Fibroblast of the aortic adventitia (primary cell): Measurements from ENCODE around the gene TXNDC11. TPM values are rescaled to one million over a fixed set of nuclear protein-coding genes. Genes with fewer than 3 reads are reported as not detected.

ENCODE experiments used
- DNase-seq: peaks from one replicate; pipeline ENCODE4 v3.0.0-alpha.2; 2010; ENCODE audit warnings: low read depth
- H3K4me3 ChIP-seq: 2 replicates; pipeline ENCODE4 v1.5.1; 2011; ENCODE audit warnings: low read depth, mild to moderate bottlenecking, control low read depth, low read length, moderate library complexity
- CTCF ChIP-seq: IDR thresholded peaks from 2 replicates; pipeline ENCODE4 v1.5.1; 2011; ENCODE audit warnings: mild to moderate bottlenecking, low read length, control low read depth, inconsistent platforms; ENCODE audit not compliant: insufficient read depth
- total RNA-seq: library from RNA; depleted of rRNA; stranded (reverse); fragments of >200 nt; gene quantifications from 2 replicates; pipeline ENCODE4 v1.2.3, GENCODE V29; 2012; ENCODE audit warnings: low replicate concordance

TXNDC11 gene
- total RNA-seq, 1 donor: 24.0 TPM

GRCh38 chr16:11660565-11660964 lies 82.1 kb downstream of the TXNDC11 start:
- no peak for DNase-seq
- no peak overlapping the region for H3K4me3 ChIP-seq
- TF ChIP-seq CTCF: no peak

- TF ChIP-seq CTCF: no peak
- no peak for DNase-seq
Observed at GRCh38 chr16:11658896-11659708, 83.6 kb downstream of the TXNDC11 start.

GRCh38 chr16:11657556-11657955 lies 85.1 kb downstream of the TXNDC11 start:
- H3K4me3 ChIP-seq: no peak overlapping the region
- no peak for DNase-seq
- no peak for TF ChIP-seq CTCF

More at GRCh38 chr16:11658896-11659708, 83.6 kb downstream of the TXNDC11 start:
- no peak overlapping the region for H3K4me3 ChIP-seq

- no peak overlapping the region for H3K4me3 ChIP-seq
- TF ChIP-seq CTCF: no peak
- DNase-seq: no peak
Observed at GRCh38 chr16:11655655-11656054, 87.0 kb downstream of the TXNDC11 start.

GRCh38 chr16:11651796-11652195 lies 90.9 kb downstream of the TXNDC11 start:
- no peak overlapping the region for H3K4me3 ChIP-seq
- DNase-seq: no peak
- TF ChIP-seq CTCF: no peak

GRCh38 chr16:11650641-11651591 lies 91.7 kb downstream of the TXNDC11 start:
- TF ChIP-seq CTCF: no peak
- DNase-seq: no peak
- H3K4me3 ChIP-seq: no peak overlapping the region
